GM12875 (cell line): ENCODE data around the gene MEIOB.

Source experiments
- H3K4me3 ChIP-seq: one replicate; pipeline ENCODE4 v1.5.1; 2011; ENCODE audit warnings: low read depth, low read length, control low read depth
- CTCF ChIP-seq: IDR thresholded peaks from 2 replicates; pipeline ENCODE4 v1.5.1; 2011; ENCODE audit warnings: low read depth, mild to moderate bottlenecking, control low read depth, inconsistent platforms, low read length, moderate library complexity, borderline replicate concordance; ENCODE audit not compliant: insufficient read depth

MEIOB gene

GRCh38 chr16:1859650-1860049, 12.3 kb downstream of the MEIOB start:
- TF ChIP-seq CTCF, result no peak
- H3K4me3 ChIP-seq, result no peak overlapping the region

GRCh38 chr16:1858189-1858865, 13.6 kb downstream of the MEIOB start:
- no peak overlapping the region for H3K4me3 ChIP-seq
- TF ChIP-seq CTCF, result no peak

- H3K4me3 ChIP-seq, result no peak overlapping the region
- TF ChIP-seq CTCF, result no peak
These were observed 14.4 kb downstream of the MEIOB start for GRCh38 chr16:1857433-1858097.

GRCh38 chr16:1851793-1852192, 20.2 kb downstream of the MEIOB start:
- no peak overlapping the region for H3K4me3 ChIP-seq
- no peak for TF ChIP-seq CTCF

- TF ChIP-seq CTCF, result no peak
- no peak overlapping the region for H3K4me3 ChIP-seq
These were observed 21.0 kb downstream of the MEIOB start for GRCh38 chr16:1850981-1851380.

GRCh38 chr16:1846416-1846815, 25.5 kb downstream of the MEIOB start:
- no peak overlapping the region for H3K4me3 ChIP-seq
- no peak for TF ChIP-seq CTCF

- H3K4me3 ChIP-seq, result no peak overlapping the region
- TF ChIP-seq CTCF, result no peak
These were observed 26.0 kb downstream of the MEIOB start for GRCh38 chr16:1845985-1846384.
